Stimulated activated naive CD8-positive, alpha-beta T cell treated with anti-CD3 and anti-CD28 coated beads, Interleukin-15, Interleukin-2, amounts not matched to agents 100 U/mL and 50 U/mL, for 24 hours (primary cell): ENCODE data around the gene ELMO2.

Experiments used
- ATAC-seq: fragments of 150-1000 bp; cut with Tn5 transposase; one replicate; pipeline ENCODE4 v1.10.0; 2021
- DNase-seq: peaks from one replicate; pipeline ENCODE4 v3.0.0; 2021

The ELMO2 gene

DNA sequence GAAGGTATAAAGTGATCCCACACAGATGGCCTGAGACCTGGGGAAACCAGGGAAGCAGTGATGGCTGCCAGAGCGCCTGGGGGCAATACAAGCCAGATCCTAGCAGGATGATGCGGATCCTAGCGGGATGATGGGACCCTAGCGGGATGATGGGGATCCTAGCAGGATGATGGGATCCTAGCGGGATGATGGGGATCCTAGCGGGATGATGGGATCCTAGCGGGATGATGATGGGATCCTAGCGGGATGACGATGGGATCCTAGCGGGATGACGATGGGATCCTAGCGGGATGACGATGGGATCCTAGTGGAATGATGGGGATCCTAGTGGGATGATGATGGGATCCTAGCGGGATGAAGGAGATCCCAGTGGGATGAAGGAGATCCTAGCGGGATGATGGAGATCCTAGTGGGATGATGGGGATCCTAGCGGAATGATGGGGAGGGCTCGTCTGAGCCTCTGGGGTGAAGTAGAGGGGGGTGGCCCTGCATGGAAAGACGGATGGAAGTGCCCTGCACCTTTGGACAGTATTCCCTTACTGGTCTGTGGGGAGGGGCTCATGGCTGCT, 54.0 kb downstream of the ELMO2 start:
- ATAC-seq = no peak
- no peak for DNase-seq

DNA sequence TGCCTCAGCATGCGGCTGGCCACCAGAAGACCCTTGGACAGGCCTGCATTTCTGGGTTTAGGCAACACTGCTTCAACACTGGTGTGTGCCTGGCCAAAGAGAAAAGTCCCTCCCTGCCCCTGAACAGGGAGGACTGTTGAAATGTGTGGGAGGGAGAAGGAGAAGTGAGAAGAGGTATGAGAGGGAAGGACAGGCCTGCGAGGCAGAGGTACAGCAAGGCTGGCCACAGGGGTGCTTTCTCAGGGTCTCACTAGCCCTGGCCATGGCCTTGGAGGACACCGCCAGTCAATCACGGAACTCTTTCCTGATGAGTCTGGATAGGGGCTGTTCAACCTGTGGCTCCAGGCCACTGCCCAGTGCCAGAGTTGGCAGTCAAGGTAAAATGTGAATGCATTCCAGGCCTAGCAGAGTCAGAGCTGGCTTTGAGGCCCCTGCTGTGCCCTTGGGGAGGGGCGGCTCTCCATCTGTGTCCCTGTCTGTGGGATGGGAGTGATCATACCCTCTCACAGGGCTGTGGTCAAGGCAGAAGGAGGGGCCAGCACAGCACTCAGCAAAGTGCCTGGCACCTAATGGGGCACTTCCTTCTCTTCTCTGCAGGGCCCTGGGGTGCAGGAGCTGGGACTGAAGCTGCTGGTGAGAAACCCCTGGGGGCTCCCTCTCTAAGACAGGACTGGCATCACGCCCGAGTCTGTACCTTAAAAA, 54.9 kb downstream of the ELMO2 start:
- no peak for ATAC-seq
- no peak for DNase-seq

GRCh38 chr20:46350986-46351267, 55.5 kb downstream of the ELMO2 start:
- DNase-seq (no peak), ATAC-seq (no peak)

DNA sequence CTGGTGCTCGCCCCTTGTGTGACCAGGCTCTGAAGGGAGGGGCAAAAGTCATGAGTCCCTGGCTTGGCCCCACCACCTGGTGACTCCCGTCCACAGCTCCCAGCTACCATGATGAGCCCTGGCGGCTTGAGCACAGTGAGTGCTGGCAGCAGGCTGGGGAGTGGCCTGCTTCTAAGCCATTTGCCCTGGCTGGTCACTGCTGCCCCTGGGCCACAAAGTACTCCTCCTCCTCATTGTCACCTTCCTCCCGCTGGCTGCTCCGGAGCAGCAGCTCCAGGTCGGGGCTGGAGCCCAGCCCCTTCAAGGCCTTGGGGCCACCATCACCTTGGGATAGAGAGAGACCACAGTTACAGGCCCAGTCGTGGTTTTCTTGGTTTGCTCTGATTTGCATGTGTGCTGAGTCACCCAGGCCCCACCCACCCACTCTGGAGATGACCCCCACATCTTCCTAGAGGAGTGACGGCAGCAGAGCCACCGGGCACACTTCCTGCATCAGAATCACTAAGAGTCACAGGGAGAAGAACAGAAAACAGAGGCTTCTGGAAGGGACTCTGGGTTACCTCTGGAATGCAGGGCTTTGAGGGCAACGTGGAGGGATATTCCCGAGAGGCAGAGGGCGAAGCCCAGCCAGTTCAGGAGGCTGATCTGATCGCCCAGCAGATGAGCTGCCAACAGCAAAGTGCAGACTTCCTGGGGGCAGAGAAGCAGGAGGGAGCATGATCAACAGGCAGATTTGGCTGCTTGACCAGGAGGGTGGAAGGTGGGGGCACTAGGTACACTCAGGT, 56.0 kb downstream of the ELMO2 start:
- ATAC-seq (peak; percentile 48), DNase-seq (no peak)

DNA sequence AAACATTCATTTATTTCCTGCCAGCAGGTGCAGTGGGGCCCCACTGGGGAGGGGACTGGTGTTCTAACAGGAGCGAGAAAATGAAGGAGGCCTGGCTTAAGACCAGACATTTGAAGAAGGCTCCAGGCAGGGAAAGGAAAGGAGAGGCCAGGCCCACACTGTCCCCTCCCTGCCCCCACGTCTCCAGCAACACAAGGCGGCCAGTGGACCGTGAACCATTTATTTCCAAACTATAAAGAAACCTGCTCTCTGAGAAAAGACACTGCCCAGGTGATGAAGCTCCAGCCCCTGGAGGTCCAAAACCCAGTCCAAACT, 56.7 kb downstream of the ELMO2 start:
- ATAC-seq (no peak), DNase-seq (no peak)

GRCh38 chr20:46349035-46349741, 57.2 kb downstream of the ELMO2 start:
- DNase-seq (peak; percentile 68), ATAC-seq (peak; percentile 30)

GRCh38 chr20:46347841-46348803, 58.3 kb downstream of the ELMO2 start:
- no peak for DNase-seq
- ATAC-seq = no peak

DNA sequence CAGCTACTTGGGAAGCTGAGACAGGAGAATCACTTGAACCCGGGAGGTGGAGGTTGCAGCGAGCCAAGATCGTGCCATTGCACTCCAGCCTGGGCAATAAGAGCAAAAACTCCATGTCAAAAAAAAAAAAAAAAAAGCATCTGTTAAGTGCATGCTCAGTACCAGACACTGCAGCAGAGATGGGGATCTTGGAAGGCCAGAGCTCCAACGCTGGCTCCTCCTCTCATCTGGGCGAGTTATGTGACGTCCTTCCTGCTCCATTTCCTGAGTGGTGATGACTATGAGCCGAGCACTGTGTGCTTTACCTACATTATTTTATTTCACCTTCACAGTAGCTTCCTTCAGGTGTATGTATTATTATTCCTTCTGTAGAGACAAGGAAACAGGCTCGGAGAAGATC, 59.6 kb downstream of the ELMO2 start:
- DNase-seq = no peak
- ATAC-seq = no peak

DNA sequence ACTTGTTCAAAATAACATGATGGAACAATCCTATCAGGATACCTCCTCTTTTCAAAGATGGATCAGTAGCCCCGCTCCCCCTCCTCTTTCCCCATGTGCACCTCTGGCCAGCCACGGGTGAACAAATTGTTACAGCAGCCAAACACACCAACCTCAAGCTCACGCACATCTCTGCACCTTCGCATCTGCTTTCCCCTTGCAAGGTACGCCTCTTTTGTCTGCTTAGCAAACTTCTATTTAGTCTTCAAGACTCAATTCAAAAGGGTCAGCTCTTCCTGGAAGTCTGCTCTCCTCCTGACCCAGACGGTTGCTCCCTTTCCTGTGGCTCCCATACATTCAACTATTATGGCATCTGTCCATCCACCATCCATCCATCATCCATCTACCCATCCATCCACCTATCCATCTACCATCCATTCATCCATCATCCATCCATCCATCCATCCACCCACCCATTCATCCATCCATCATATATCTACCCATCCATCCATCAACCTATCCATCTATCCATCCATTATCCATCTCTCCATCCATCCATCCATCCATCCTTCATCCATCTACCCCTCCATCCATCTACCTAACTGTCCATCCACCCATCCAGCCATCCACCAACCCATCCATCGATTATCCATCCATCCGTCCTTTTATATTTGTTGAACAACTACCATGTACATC, 61.8 kb downstream of the ELMO2 start:
- no peak for ATAC-seq

DNA sequence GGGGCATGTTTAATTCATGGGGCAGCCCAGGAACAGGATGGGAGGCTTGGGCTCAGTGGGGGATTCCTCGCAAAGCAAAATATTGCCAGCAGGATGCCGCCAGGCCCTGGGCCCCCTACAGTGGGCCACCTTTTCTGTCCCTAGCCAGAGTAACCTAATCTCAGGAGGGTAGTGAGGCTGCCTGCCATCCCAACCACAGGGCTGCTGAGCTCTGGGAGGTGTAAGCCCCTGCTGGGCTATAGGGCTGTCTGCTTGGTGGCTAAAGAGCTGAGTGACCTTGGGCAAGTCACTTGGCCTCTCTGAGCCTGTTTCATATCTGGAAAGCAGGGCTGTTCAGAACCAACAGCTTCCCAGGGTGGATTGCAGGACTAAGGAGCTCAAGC, 62.4 kb downstream of the ELMO2 start:
- no peak for DNase-seq
- ATAC-seq = no peak

More for the DNA sequence above, 61.8 kb downstream of the ELMO2 start:
- no peak for DNase-seq

DNA sequence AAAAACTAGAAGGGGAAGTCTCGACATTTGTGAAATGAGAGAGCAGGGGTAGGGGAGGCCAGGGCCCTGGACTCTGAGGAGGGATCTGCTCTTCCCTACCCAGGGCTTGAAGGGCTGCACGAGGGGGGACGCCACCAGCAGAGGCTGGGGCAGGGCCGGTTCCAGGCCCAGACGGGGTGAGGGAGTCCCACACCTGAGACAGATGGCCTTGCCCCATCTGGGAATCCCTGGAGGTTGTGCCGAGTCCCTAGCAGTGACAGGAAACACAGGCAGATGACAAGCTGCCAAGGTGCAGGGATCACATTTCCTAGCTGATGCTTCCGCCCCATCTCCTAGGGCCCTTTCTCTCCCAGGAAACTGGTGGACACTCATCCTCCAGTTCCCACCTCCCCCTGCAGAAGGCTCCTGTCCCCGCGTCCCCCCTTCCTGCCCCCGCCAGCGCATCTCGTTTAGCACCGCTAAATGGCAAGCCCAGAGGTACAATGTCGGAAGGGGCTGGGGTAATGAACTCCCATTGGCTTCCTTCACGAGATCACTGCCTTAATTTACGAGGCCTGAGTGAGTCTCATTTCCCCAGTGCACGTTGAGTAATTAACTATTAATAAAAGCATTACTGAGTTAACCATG, 63.0 kb downstream of the ELMO2 start:
- ATAC-seq = peak; percentile 45
- DNase-seq = no peak

DNA sequence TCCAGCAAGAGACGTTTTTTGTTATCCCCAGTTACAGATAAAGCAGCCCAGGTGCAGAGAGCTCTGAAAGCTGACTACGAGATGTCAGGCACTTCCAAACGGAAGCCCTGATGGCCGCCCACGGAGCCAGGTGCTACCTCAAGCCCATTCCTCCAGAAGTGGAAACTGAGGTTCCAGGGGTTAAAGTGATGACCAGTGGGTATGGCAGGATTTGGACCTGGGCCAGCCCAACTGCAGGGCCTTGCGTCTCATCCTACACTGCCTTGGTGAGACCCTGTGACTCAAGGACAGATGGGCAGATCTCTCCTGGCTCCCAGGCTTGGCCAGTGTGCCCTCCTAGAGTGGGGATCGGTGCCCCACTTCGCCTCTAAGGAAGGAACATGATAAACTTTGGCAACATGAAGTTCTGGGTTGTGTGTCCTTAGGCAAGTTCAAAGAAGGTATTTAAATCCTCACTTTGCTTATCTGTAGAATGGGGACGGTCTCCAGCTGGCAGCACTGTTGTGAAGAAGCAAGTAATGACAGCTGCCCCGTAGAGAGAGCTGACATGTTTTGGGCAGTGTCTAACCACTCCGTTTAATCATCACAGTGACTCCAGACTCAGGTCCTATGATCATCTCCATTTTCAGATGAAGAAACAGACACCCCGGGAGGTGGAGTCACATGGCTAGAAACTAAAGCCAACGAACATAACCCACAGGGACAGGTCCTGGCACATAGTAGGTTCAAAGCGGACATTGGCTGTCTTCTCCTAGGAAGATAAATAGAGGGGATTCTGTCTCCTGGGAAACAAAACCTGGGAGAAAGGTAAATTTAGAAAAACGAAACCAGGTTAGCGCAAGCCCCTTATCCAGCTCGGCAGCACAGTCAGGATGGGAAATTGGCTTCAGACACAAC, 63.7 kb downstream of the ELMO2 start:
- no peak for DNase-seq
- no peak for ATAC-seq

DNA sequence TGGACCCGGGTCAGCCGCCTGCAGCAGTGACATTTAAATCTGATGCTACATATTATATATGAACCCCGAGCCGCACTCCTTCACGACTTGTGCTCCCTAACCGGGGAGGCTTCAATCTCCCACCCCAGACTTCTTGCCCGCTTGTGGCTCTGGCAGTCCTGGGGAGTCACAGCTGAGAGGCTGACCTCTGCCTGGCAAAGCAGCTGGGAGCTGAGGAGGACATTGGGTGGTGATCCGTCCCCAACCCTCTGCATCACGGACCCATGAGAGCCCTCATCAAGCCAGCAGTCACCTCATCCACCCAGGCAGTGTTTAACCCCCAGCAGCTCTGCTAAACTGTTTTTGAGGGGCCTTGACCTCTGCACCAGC, 64.4 kb downstream of the ELMO2 start:
- ATAC-seq (no peak), DNase-seq (no peak)

- no peak for DNase-seq
- ATAC-seq = no peak
Observed at GRCh38 chr20:46341074-46342009, 65.1 kb downstream of the ELMO2 start.

DNA sequence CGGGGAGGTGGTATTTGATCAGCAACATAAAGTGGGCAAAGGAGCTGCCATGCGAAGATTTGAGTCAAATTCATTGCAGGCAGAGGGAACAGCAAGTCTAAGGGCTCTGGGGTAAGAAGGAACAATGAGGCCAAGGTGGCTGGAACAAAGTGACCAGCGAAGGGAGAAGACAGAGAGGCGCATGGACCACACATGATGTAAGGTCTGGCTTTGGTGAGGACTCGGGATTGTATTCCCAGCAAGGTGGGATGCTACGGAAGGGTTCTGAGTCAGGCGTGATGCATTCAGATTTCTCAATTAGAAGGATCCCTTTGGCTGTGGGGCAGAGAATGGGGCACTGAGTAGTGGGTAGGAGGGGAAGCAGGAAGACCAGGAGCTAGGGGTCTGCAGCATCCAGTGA, 67.4 kb downstream of the ELMO2 start:
- no peak for ATAC-seq

GRCh38 chr20:46336735-46337134, 69.7 kb downstream of the ELMO2 start:
- ATAC-seq (no peak), DNase-seq (no peak)

More for the DNA sequence above, 67.4 kb downstream of the ELMO2 start:
- DNase-seq = no peak

- DNase-seq (no peak), ATAC-seq (no peak)
Observed at GRCh38 chr20:46334303-46334904, 72.0 kb downstream of the ELMO2 start.
